Tibial artery (tissue), 4 donors: ENCODE results near the gene PLEK2.

Experiments used
- DNase-seq, 2 donors: peaks; one replicate each; pipeline ENCODE4 v3.0.0-alpha.2; 2019
- H3K27ac ChIP-seq, 2 donors: fragments of 200-600 bp; sonication (generic) in 1 of 2; 1 replicate in 1 of 2; 2 replicates in 1 of 2; pipeline ENCODE4 v1.5.1; 2018 to 2019; ENCODE audit warnings: mild to moderate bottlenecking in 1 of 2
- H3K27me3 ChIP-seq, 2 donors: fragments of 200-600 bp; sonication (generic) in 1 of 2; one replicate each; pipeline versions ENCODE4 v1.5.1 to v1.6.0; 2016 to 2019
- H3K36me3 ChIP-seq, 3 donors: fragments of 200-600 bp; sonication (generic) in 2 of 3; one replicate each; pipeline ENCODE4 v1.5.1; 2016 to 2019; ENCODE audit warnings: mild to moderate bottlenecking in 2 of 3
- H3K4me1 ChIP-seq, 4 donors: fragments of 200-600 bp; sonication (generic) in 2 of 4; 1 replicate in 3 of 4; 2 replicates in 1 of 4; pipeline ENCODE4 v1.5.1; 2016 to 2019
- H3K4me3 ChIP-seq, 2 donors: fragments of 200-600 bp; sonication (generic) in 1 of 2; 1 replicate in 1 of 2; 2 replicates in 1 of 2; pipeline ENCODE4 v1.5.1; 2018 to 2019; ENCODE audit warnings: mild to moderate bottlenecking in 2 of 2
- H3K9me3 ChIP-seq, 3 donors: fragments of 200-600 bp; sonication (generic) in 1 of 3; one replicate each; pipeline ENCODE4 v1.5.1; 2016 to 2019
- CTCF ChIP-seq, 2 experiments: fragments of 200-600 bp in 1 of 2; fragments of 450-650 bp in 1 of 2; IDR thresholded peaks; one replicate each; pipeline ENCODE4 v1.5.1; 2017 to 2019; ENCODE audit warnings: antibody characterized with exemption in 2 of 2, mild to moderate bottlenecking in 1 of 2, moderate library complexity in 1 of 2
- intact Hi-C: fragments of 100-400 bp; cut with DNase I; formaldehyde crosslinking; loops from one replicate; pipeline ENCODE4 v1.15.0; 2023; ENCODE audit warnings: low total_unique reads

PLEK2 gene

GRCh38 chr14:67411820-67412421 is at the start of gene PLEK2:
Gene PLEK2, minus strand, starts transcription at chr14:67412165. Its CDS starts 106 bp downstream, at chr14:67412059.
- Histone ChIP-seq H3K9me3 (no peaks in the 10 kb centered on the region), H3K27me3 (peaks cover 0 to 27% of the 10 kb centered on the region in 2 donors), H3K36me3 (no peaks in the 10 kb centered on the region), H3K27ac (no peak within 1 kb of the TSS), H3K4me1 (peaks cover 0 to 11% (median 7%) of the 10 kb centered on the region in 4 donors), H3K4me3 (peak within 1 kb of the TSS; percentile 29 to 44)
- intact Hi-C loops, result no loop called here
- TF ChIP-seq CTCF (IDR thresholded peaks at IDR 0.05), result no peak
- DNase-seq, result no peak

GRCh38 chr14:67461341-67461985 is 49.5 kb upstream of the PLEK2 start:
- no peak for DNase-seq
- H3K4me3 ChIP-seq, result no peak overlapping the region
- H3K27ac ChIP-seq, result no peak overlapping the region
- no peaks in the 10 kb centered on the region for H3K36me3 ChIP-seq
- no peak for TF ChIP-seq CTCF (IDR thresholded peaks at IDR 0.05)
- intact Hi-C loops, result no loop called here
- H3K4me1 ChIP-seq, result no peaks in the 10 kb centered on the region
- no peaks in the 10 kb centered on the region for H3K9me3 ChIP-seq
- H3K27me3 ChIP-seq, result peaks cover 0 to 8% of the 10 kb centered on the region in 2 donors

GRCh38 chr14:67459336-67459735 is 47.4 kb upstream of the PLEK2 start:
- no peak for TF ChIP-seq CTCF (IDR thresholded peaks at IDR 0.05)
- no peaks in the 10 kb centered on the region for H3K36me3 ChIP-seq
- no peak overlapping the region for H3K27ac ChIP-seq
- no peaks in the 10 kb centered on the region for H3K4me1 ChIP-seq
- DNase-seq, result no peak
- no peak overlapping the region for H3K4me3 ChIP-seq
- H3K27me3 ChIP-seq, result peaks cover 0 to 17% of the 10 kb centered on the region in 2 donors
- H3K9me3 ChIP-seq, result no peaks in the 10 kb centered on the region
- intact Hi-C loops, result no loop called here

- H3K9me3 ChIP-seq, result no peaks in the 10 kb centered on the region
- H3K27me3 ChIP-seq, result peaks cover 0 to 25% of the 10 kb centered on the region in 2 donors
- intact Hi-C loops, result no loop called here
- no peak overlapping the region for H3K4me3 ChIP-seq
- H3K4me1 ChIP-seq, result no peaks in the 10 kb centered on the region
- no peaks in the 10 kb centered on the region for H3K36me3 ChIP-seq
- no peak for TF ChIP-seq CTCF (IDR thresholded peaks at IDR 0.05)
- no peak for DNase-seq
- H3K27ac ChIP-seq, result no peak overlapping the region
These were observed 45.8 kb upstream of the PLEK2 start for GRCh38 chr14:67457782-67458181.

- no peaks in the 10 kb centered on the region for H3K4me1 ChIP-seq
- intact Hi-C loops, result no loop called here
These were observed 44.8 kb upstream of the PLEK2 start for GRCh38 chr14:67456732-67457131.

More at GRCh38 chr14:67456732-67457131, 44.8 kb upstream of the PLEK2 start:
- no peak for DNase-seq
- no peak overlapping the region for H3K4me3 ChIP-seq
- no peak for TF ChIP-seq CTCF (IDR thresholded peaks at IDR 0.05)
- no peaks in the 10 kb centered on the region for H3K36me3 ChIP-seq
- H3K27me3 ChIP-seq, result peaks cover 0 to 27% of the 10 kb centered on the region in 2 donors
- no peaks in the 10 kb centered on the region for H3K9me3 ChIP-seq
- no peak overlapping the region for H3K27ac ChIP-seq
